Measurements from ENCODE around the gene RAPGEF6.

GRCh38 chr5:131406076-131406475, 229.0 kb downstream of the RAPGEF6 start:
- no peak for TF ChIP-seq CTCF (IDR thresholded peaks at IDR 0.05; ENCODE audit: borderline replicate concordance, extremely low read depth, low read length, poor library complexity, severe bottlenecking)
- no peak for TF ChIP-seq EZH2 (IDR thresholded peaks at IDR 0.05; ENCODE audit: borderline replicate concordance, low read depth, low read length, severe bottlenecking)

All from DND-41 (cell line).